Ishikawa (cell line): ENCODE results near the gene FAM131A.
A peak's percentile ranks its signal among the peaks of the same experiment; 100 is the strongest.

ENCODE experiments used
- CEBPB ChIP-seq: IDR thresholded peaks from 2 replicates; pipeline ENCODE4 v1.6.1; 2012
- CREB1 ChIP-seq: IDR thresholded peaks from 2 replicates; pipeline ENCODE4 v1.6.1; 2012; ENCODE audit warnings: low read depth
- EGR1 ChIP-seq: IDR thresholded peaks from 2 replicates; pipeline ENCODE4 v1.6.1; 2012
- EP300 ChIP-seq: IDR thresholded peaks from 2 replicates; pipeline ENCODE4 v1.6.1; 2012; ENCODE audit warnings: borderline replicate concordance
- FOXM1 ChIP-seq: IDR thresholded peaks from 2 replicates; pipeline ENCODE4 v1.6.1; 2012; ENCODE audit warnings: low read depth, borderline replicate concordance
- MAX ChIP-seq: IDR thresholded peaks from 2 replicates; pipeline ENCODE4 v1.6.1; 2012
- NFIC ChIP-seq: IDR thresholded peaks from 2 replicates; pipeline ENCODE4 v1.6.1; 2012
- RAD21 ChIP-seq: IDR thresholded peaks from 2 replicates; pipeline ENCODE4 v1.6.1; 2012; ENCODE audit warnings: low read depth
- TAF1 ChIP-seq: IDR thresholded peaks from 2 replicates; pipeline ENCODE4 v1.6.1; 2012; ENCODE audit warnings: low read depth, mild to moderate bottlenecking
- TCF12 ChIP-seq: IDR thresholded peaks from 2 replicates; pipeline ENCODE4 v1.6.1; 2012; ENCODE audit warnings: low read depth
- TEAD4 ChIP-seq: IDR thresholded peaks from 2 replicates; pipeline ENCODE4 v1.6.1; 2012
- USF1 ChIP-seq: IDR thresholded peaks from 2 replicates; pipeline ENCODE4 v1.6.1; 2012
- YY1 ChIP-seq: IDR thresholded peaks from 2 replicates; pipeline ENCODE4 v1.6.1; 2012; ENCODE audit warnings: low read depth
- ZBTB7A ChIP-seq: IDR thresholded peaks from 2 replicates; pipeline ENCODE4 v1.6.1; 2012; ENCODE audit warnings: low read depth
- TF ChIP-seq, protein P1 (sequence below): IDR thresholded peaks from 2 replicates; pipeline ENCODE4 v1.6.1; 2012; ENCODE audit warnings: low read depth, mild to moderate bottlenecking

The FAM131A gene

DNA sequence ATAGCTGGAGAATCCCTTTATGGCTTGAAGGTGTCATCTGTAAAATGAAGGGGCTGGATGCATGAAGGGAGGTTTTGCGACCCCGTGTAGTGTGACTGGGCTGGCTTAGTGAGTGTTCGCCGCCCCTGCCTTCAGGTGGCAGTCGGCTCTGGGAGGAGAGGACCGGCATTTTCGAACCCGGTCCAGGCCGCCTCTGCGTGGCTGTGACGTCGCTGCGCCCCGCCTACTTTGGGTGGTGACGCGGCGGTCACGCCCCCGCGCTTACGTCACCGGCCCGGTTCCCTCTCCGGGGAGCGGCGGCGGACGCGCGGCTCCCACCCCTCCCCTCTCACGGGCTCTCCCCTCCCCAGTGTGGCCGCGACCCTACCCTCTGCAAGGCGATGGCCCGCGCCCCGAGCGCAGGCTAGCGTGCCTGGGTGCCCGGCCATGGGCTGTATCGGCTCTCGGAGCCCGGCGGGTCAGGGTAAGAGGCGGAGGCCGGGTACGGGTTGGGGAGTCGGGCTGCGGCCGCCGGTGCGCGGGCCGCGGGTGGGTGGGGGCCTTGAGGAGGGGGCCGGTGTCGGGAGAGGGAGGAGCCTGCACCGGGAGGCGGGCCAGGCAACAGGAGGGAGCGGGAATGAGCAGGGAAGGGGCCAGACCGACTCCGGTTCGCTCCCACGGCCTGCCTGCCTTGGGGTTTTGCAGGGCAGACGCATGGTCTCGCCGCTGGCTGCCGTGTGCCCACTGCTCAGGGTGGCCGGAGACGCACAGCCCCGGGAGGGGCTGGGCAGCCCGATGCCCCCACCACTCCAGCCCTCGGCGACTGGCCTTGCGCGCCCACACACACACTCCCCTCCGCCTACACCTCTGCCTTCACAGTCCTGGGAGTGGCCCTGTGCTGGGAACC is 1.5 kb upstream of the FAM131A start:
- TF ChIP-seq TAF1 (peak; percentile 40), MAX (peak; percentile 40; the same call in 1 of the 2 replicates), FOXM1 (no peak), TEAD4 (peak; percentile 25; the same call in 1 of the 2 replicates), CREB1 (peak; percentile 98), TCF12 (peak; percentile 60), YY1 (0 out of 2 replicates have a peak, but pooled peaks have one; percentile 66), NFIC (no peak), EGR1 (peak; percentile 94), CEBPB (no peak; the same call in 1 of the 2 replicates), USF1 (peak; percentile 60)
- TF ChIP-seq, protein P1, sequence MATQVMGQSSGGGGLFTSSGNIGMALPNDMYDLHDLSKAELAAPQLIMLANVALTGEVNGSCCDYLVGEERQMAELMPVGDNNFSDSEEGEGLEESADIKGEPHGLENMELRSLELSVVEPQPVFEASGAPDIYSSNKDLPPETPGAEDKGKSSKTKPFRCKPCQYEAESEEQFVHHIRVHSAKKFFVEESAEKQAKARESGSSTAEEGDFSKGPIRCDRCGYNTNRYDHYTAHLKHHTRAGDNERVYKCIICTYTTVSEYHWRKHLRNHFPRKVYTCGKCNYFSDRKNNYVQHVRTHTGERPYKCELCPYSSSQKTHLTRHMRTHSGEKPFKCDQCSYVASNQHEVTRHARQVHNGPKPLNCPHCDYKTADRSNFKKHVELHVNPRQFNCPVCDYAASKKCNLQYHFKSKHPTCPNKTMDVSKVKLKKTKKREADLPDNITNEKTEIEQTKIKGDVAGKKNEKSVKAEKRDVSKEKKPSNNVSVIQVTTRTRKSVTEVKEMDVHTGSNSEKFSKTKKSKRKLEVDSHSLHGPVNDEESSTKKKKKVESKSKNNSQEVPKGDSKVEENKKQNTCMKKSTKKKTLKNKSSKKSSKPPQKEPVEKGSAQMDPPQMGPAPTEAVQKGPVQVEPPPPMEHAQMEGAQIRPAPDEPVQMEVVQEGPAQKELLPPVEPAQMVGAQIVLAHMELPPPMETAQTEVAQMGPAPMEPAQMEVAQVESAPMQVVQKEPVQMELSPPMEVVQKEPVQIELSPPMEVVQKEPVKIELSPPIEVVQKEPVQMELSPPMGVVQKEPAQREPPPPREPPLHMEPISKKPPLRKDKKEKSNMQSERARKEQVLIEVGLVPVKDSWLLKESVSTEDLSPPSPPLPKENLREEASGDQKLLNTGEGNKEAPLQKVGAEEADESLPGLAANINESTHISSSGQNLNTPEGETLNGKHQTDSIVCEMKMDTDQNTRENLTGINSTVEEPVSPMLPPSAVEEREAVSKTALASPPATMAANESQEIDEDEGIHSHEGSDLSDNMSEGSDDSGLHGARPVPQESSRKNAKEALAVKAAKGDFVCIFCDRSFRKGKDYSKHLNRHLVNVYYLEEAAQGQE: no peak

DNA sequence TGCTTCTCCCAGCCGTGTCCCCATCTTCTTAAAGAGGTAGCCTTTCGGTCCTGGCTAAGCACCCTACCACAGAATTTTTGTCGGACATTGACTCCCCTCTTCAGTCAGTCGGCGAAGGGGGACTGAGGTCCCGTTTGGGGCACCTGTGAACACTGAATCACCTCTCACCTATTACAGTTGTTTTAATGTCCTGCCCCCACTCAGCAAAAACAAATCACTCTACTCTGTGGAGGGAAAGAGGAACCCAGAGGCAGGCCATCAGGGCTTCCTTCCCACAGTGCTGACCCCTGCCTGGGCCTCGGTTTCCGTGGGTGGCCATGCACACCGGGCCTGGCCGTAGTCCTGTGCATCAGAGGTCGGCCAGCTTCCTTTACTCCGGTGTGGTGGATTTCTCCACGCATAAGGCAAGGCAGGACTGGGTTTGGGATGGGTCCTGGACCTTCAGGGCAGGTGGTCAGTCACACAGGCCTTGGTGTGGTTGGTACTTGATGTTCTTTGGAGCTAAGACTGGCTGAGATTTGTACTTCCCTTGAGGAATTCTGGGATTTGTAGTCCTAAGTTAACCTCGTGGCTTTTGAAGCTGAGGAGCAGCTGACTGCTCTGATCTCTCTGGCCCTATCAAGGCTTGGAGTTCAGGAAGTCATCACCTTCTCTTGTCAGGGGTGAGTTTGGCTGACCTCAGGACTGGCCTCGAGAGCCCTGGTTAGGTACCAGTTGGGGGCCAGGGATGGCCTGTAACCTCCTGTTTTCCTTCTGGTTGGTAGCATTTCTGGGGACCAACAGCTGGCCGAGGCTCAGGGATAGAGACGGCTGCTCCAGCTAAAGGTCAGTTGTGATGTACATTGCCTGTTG is 627 bp upstream of the FAM131A start:
- TF ChIP-seq TCF12 (0 out of 2 replicates have a peak, but pooled peaks have one; percentile 4), MAX (no peak), TEAD4 (no peak; the same call in 1 of the 2 replicates)

- TF ChIP-seq USF1 (no peak), RAD21 (no peak), TAF1 (no peak), EP300 (no peak), TEAD4 (no peak), NFIC (no peak)
- TF ChIP-seq, protein P1: no peak
Measured at GRCh38 chr3:184337981-184338380, 581 bp downstream of the FAM131A start.

GRCh38 chr3:184338511-184338945 is 1.1 kb downstream of the FAM131A start:
- TF ChIP-seq EP300 (no peak), MAX (no peak), EGR1 (no peak)

DNA sequence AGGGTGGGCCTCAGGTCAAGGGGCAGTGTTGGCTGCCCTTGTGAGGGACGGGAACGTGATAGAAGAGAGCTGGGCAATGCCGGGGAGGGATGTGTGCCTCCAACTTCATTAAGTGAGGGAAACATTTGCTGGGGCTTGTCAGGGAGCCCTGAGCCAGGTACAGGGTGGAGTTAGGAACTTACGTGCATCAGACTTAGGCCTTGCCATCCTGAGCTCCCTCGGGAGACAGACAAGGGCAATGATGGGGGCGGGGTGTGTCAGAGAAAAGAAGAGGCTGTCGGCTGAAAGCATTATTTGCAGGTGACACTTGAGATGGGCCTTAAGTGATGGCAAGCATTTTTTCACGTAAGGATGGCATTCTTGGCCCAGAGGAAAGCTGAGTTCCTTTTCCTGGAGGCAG is 1.6 kb downstream of the FAM131A start:
- TF ChIP-seq TCF12 (no peak), ZBTB7A (no peak), TEAD4 (no peak), NFIC (no peak), TAF1 (no peak), FOXM1 (no peak), YY1 (no peak), MAX (no peak), USF1 (no peak), CREB1 (no peak), RAD21 (no peak), EP300 (no peak)
- TF ChIP-seq, protein P1: no peak
